Endothelial cell of umbilical vein (primary cell): ENCODE measurements around the gene COL6A2.

ENCODE experiments used
- EZH2 ChIP-seq: IDR thresholded peaks from 2 replicates; pipeline ENCODE4 v1.6.1; 2012; ENCODE audit warnings: borderline replicate concordance, low read depth, mild to moderate bottlenecking, moderate library complexity, low read length, inconsistent platforms; ENCODE audit not compliant: severe bottlenecking
- GATA2 ChIP-seq: IDR thresholded peaks from 2 replicates; pipeline ENCODE4 v1.7.0; 2011; ENCODE audit warnings: low read depth, mild to moderate bottlenecking, moderate library complexity, mixed read lengths, low read length; ENCODE audit not compliant: insufficient read length, insufficient read depth
- JUN ChIP-seq: IDR thresholded peaks from 2 replicates; pipeline ENCODE4 v1.6.1; 2011; ENCODE audit warnings: borderline replicate concordance, low read depth; ENCODE audit not compliant: insufficient read length, insufficient read depth
- POLR2A ChIP-seq: IDR thresholded peaks from 2 replicates; pipeline ENCODE4 v1.6.1; 2012; ENCODE audit warnings: low read depth, mild to moderate bottlenecking, control low read depth, low read length
- POLR2AphosphoS5 ChIP-seq: IDR thresholded peaks from 2 replicates; pipeline ENCODE4 v1.6.1; 2012; ENCODE audit warnings: low read depth, mild to moderate bottlenecking, control low read depth, low read length, moderate library complexity; ENCODE audit not compliant: insufficient read depth
- TF ChIP-seq, protein P1 (sequence below), 2 donors: IDR thresholded peaks; 1 replicate in 1 of 2; 2 replicates in 1 of 2; pipeline ENCODE4 v1.5.1; 2011; ENCODE audit warnings: low read length in 2 of 2, mild to moderate bottlenecking in 2 of 2, moderate library complexity in 2 of 2, control low read depth in 1 of 2, inconsistent platforms in 1 of 2, low read depth in 1 of 2; ENCODE audit not compliant: insufficient read depth in 1 of 2; ENCODE audit errors: extremely low read depth in 1 of 2
- TF ChIP-seq, protein P2 (sequence below): IDR thresholded peaks from 2 replicates; pipeline ENCODE4 v1.6.1; 2011; ENCODE audit not compliant: insufficient read depth, insufficient read length

DNA sequence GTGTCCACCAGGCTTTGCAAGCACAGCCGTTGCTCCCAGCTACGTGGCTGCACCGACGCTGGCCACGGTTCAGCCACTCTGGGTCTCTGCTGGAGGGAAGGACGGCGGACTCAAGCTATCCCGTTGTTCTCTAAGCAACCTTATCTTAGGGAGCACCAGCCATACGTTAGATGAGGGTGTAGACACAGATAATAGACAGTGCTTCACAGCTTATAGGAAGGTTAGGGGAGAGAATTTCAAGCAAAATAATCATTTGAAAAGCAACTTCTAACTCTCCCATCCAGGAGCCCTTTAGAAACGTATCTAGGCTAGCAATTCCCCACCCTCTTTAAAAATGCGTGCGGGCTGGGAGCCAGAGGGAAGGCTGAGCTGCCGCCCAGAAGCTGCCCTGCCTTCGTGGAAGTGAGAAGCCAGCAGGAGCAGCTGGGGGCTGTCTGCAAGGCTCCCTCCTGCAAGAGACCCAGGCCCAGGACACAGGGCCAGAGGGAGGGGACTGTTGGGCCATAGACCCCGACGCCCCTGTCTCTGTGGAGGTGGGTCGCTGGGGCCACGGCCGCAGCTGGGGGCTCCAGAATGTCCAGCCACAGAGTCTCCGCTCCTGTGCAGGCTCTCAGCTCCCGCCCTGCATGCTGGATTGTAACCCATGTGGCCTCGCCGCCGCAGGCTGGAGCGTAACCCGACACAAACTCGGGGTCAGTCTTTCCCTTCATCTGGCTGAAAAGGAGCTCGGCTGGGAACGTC lies 31.2 kb upstream of the COL6A2 start:
- TF ChIP-seq, protein P1, sequence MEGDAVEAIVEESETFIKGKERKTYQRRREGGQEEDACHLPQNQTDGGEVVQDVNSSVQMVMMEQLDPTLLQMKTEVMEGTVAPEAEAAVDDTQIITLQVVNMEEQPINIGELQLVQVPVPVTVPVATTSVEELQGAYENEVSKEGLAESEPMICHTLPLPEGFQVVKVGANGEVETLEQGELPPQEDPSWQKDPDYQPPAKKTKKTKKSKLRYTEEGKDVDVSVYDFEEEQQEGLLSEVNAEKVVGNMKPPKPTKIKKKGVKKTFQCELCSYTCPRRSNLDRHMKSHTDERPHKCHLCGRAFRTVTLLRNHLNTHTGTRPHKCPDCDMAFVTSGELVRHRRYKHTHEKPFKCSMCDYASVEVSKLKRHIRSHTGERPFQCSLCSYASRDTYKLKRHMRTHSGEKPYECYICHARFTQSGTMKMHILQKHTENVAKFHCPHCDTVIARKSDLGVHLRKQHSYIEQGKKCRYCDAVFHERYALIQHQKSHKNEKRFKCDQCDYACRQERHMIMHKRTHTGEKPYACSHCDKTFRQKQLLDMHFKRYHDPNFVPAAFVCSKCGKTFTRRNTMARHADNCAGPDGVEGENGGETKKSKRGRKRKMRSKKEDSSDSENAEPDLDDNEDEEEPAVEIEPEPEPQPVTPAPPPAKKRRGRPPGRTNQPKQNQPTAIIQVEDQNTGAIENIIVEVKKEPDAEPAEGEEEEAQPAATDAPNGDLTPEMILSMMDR (IDR thresholded peaks at IDR 0.05; ENCODE audit: extremely low read depth in 1 of 2, insufficient read depth in 1 of 2, low read depth in 1 of 2, low read length in 2 of 2) = no peak
- no peak for TF ChIP-seq EZH2
- no peak for TF ChIP-seq POLR2A
- no peak for TF ChIP-seq JUN
- no peak for TF ChIP-seq GATA2
- no peak for TF ChIP-seq POLR2AphosphoS5
- TF ChIP-seq, protein P2, sequence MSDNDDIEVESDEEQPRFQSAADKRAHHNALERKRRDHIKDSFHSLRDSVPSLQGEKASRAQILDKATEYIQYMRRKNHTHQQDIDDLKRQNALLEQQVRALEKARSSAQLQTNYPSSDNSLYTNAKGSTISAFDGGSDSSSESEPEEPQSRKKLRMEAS = no peak
